ENCODE measurements around the gene RNF13.
"Not testable (repeated sequence)": the region's sequence is repeated elsewhere in the genome, so short reads cannot be mapped to it uniquely, and the experiment has no call there.

RNF13 gene

GRCh38 chr3:149936812-149937230 is 123.8 kb downstream of the RNF13 start:
- peak; percentile 76 for TF ChIP-seq CTCF (IDR thresholded peaks at IDR 0.05; ENCODE audit: low read depth, low read length)
- no peak overlapping the region for H3K4me3 ChIP-seq (ENCODE audit: low read depth, low read length)

- not testable (repeated sequence) for H3K4me3 ChIP-seq (ENCODE audit: low read depth, low read length)
Observed at GRCh38 chr3:149938392-149939055, 125.5 kb downstream of the RNF13 start.

DNA sequence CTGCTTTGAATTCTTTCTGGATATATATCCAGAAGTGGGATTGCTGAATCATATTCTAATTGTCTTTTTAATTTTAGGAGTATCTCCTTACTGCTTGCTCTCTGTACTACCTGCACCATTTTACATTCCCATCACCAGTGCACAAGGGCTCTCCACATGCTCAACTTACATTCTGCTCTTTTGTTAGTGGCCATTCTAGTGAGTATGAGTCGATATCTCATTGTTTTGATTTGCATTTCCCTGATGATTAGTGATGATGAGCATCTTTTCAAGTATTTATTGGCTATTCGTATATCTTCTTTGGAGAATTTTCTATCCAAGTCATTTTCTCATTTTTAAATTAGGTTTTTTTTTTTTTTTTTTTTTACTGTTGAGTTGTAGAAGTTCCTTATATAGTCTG is 128.2 kb downstream of the RNF13 start:
- H3K4me3 ChIP-seq (ENCODE audit: low read depth, low read length) = no peak overlapping the region
- TF ChIP-seq CTCF (IDR thresholded peaks at IDR 0.05; ENCODE audit: low read depth, low read length) = no peak

GRCh38 chr3:149941946-149942345 is 128.9 kb downstream of the RNF13 start:
- H3K4me3 ChIP-seq (ENCODE audit: low read depth, low read length) = no peak overlapping the region
- no peak for TF ChIP-seq CTCF (IDR thresholded peaks at IDR 0.05; ENCODE audit: low read depth, low read length)

- no peak for TF ChIP-seq CTCF (IDR thresholded peaks at IDR 0.05; ENCODE audit: low read depth, low read length)
- no peak overlapping the region for H3K4me3 ChIP-seq (ENCODE audit: low read depth, low read length)
Observed at GRCh38 chr3:149942409-149942808, 129.4 kb downstream of the RNF13 start.

GRCh38 chr3:149943966-149944365 is 131.0 kb downstream of the RNF13 start:
- H3K4me3 ChIP-seq (ENCODE audit: low read depth, low read length) = not testable (repeated sequence)

DNA sequence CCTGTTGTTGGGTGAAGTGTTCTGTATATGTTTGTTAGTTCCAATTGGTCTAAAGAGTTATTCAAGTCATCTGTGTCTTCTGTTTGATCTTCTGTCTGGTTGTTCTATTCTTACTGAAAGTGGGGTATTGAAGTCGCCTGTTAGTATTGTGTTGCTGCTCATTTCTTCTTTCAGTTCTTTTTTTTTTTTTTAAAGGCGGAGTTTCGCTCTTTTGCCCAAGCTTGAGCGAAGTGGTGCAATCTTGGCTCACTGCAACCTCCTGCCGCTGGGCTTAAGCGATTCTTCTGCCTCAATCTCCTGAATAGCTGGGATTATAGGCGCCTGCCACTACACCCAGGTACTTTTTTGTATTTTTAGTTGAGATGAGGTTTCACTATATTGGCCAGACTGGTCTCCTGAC is 134.2 kb downstream of the RNF13 start:
- TF ChIP-seq CTCF (IDR thresholded peaks at IDR 0.05; ENCODE audit: low read depth, low read length) = no peak
- H3K4me3 ChIP-seq (ENCODE audit: low read depth, low read length) = no peak overlapping the region

DNA sequence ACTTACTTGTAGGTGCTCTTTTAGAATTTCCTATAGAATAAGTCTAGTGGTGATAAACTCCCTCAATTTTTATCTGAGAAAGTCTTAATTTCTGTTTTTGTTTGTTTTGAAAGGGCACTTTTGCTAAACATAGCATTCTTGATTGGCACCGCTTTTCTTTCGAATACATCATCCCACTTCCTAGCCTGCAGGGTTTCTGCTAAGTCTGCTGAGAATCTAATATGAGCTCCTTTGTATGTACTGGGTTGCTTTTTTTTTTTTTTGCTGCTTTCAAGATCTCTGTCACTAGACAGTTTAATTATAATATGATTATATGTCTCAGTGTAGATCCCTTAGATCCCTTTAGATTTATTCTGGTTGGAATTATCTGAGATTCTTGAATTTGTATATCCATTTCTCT is 136.2 kb downstream of the RNF13 start:
- TF ChIP-seq CTCF (IDR thresholded peaks at IDR 0.05; ENCODE audit: low read depth, low read length) = no peak
- H3K4me3 ChIP-seq (ENCODE audit: low read depth, low read length) = no peak overlapping the region
